Mesenchymal stem cell (in vitro differentiated cells and primary cell): Measurements from ENCODE around the gene VIPAS39.

Experiments used
- DNase-seq: peaks from one replicate; pipeline ENCODE4 v3.0.0-alpha.2; 2013
- H2AFZ ChIP-seq: one replicate; pipeline ENCODE4 v1.6.1; 2013; ENCODE audit warnings: low read depth, mild to moderate bottlenecking, control low read depth, inconsistent platforms, low read length, moderate library complexity
- H2AK5ac ChIP-seq: 2 replicates; pipeline ENCODE4 v1.6.1; 2013; ENCODE audit warnings: low read length, moderate library complexity, mild to moderate bottlenecking, inconsistent platforms; ENCODE audit not compliant: severe bottlenecking
- H2BK120ac ChIP-seq: one replicate; pipeline ENCODE4 v1.6.1; 2013; ENCODE audit warnings: low read depth, mild to moderate bottlenecking, inconsistent platforms, low read length, moderate library complexity
- H2BK12ac ChIP-seq, 2 experiments: one replicate each; pipeline ENCODE4 v1.6.1; 2013; ENCODE audit warnings: inconsistent platforms in 2 of 2, low read length in 2 of 2, mild to moderate bottlenecking in 2 of 2, moderate library complexity in 2 of 2, control low read depth in 1 of 2
- H2BK15ac ChIP-seq: one replicate; pipeline ENCODE4 v1.6.1; 2013; ENCODE audit warnings: mild to moderate bottlenecking, low read depth, inconsistent platforms; ENCODE audit not compliant: poor library complexity, severe bottlenecking
- H2BK5ac ChIP-seq: 2 replicates; pipeline ENCODE4 v1.6.1; 2013; ENCODE audit warnings: low read depth, mild to moderate bottlenecking, low read length, control low read depth, inconsistent platforms; ENCODE audit not compliant: poor library complexity, severe bottlenecking
- H3K14ac ChIP-seq, 2 experiments: one replicate each; pipeline ENCODE4 v1.6.1; 2013; ENCODE audit warnings: inconsistent platforms in 2 of 2, low read length in 2 of 2, control low read depth in 1 of 2, mild to moderate bottlenecking in 1 of 2, moderate library complexity in 1 of 2
- H3K18ac ChIP-seq, 2 experiments: one replicate each; pipeline ENCODE4 v1.6.1; 2013; ENCODE audit warnings: inconsistent platforms in 2 of 2, low read length in 2 of 2, control low read depth in 1 of 2, low read depth in 1 of 2, mild to moderate bottlenecking in 1 of 2
- H3K23ac ChIP-seq, 2 experiments: one replicate each; pipeline ENCODE4 v1.6.1; 2013; ENCODE audit warnings: inconsistent platforms in 2 of 2, low read length in 2 of 2, mild to moderate bottlenecking in 2 of 2, moderate library complexity in 2 of 2, control low read depth in 1 of 2
- H3K27ac ChIP-seq: 2 replicates; pipeline ENCODE4 v1.5.1; 2013; ENCODE audit warnings: mild to moderate bottlenecking, moderate library complexity, low read length, control low read depth, inconsistent platforms; ENCODE audit not compliant: poor library complexity, severe bottlenecking
- H3K27me3 ChIP-seq, 2 experiments: 2 replicates each; pipeline versions ENCODE4 v1.6.1 to v1.7.0; 2013; ENCODE audit warnings: low read length in 2 of 2, mild to moderate bottlenecking in 2 of 2, moderate library complexity in 2 of 2, control low read depth in 1 of 2, inconsistent platforms in 1 of 2; ENCODE audit not compliant: control insufficient read depth in 1 of 2, insufficient read depth in 1 of 2
- H3K36me3 ChIP-seq, 2 experiments: 2 replicates each; pipeline versions ENCODE4 v1.6.1 to v1.7.0; 2013; ENCODE audit warnings: low read length in 2 of 2, control low read depth in 1 of 2, inconsistent platforms in 1 of 2, low read depth in 1 of 2, mild to moderate bottlenecking in 1 of 2; ENCODE audit not compliant: insufficient read depth in 2 of 2, control insufficient read depth in 1 of 2
- H3K4ac ChIP-seq, 2 experiments: one replicate each; pipeline ENCODE4 v1.6.1; 2013; ENCODE audit warnings: inconsistent platforms in 2 of 2, low read length in 2 of 2, mild to moderate bottlenecking in 2 of 2, moderate library complexity in 2 of 2, control low read depth in 1 of 2, low read depth in 1 of 2
- H3K4me1 ChIP-seq: 2 replicates; pipeline ENCODE4 v1.6.1; 2013; ENCODE audit warnings: low read depth, low read length, control low read depth; ENCODE audit not compliant: control insufficient read depth, insufficient read depth
- H3K4me2 ChIP-seq: 2 replicates; pipeline ENCODE4 v1.6.1; 2013; ENCODE audit warnings: low read length, mild to moderate bottlenecking, inconsistent platforms; ENCODE audit not compliant: poor library complexity, severe bottlenecking
- H3K4me3 ChIP-seq, 2 experiments: 2 replicates each; pipeline versions ENCODE4 v1.5.1 to v1.7.0; 2013; ENCODE audit warnings: low read length in 2 of 2, mild to moderate bottlenecking in 2 of 2, control low read depth in 1 of 2, low read depth in 1 of 2; ENCODE audit not compliant: insufficient read depth in 1 of 2
- H3K79me1 ChIP-seq: replicated peaks from 2 replicates; pipeline ENCODE4 v1.6.1; 2013; ENCODE audit warnings: mild to moderate bottlenecking, control low read depth, low read length, inconsistent platforms; ENCODE audit not compliant: poor library complexity, severe bottlenecking
- H3K9ac ChIP-seq: 2 replicates; pipeline ENCODE4 v1.7.0; 2013; ENCODE audit warnings: mild to moderate bottlenecking, low read length, moderate library complexity
- H3K9me3 ChIP-seq: 2 replicates; pipeline ENCODE4 v1.7.0; 2013; ENCODE audit warnings: mild to moderate bottlenecking, low read length; ENCODE audit not compliant: control insufficient read depth
- H4K8ac ChIP-seq: one replicate; pipeline ENCODE4 v1.6.1; 2013; ENCODE audit warnings: inconsistent platforms, mild to moderate bottlenecking, low read length, moderate library complexity
- H4K91ac ChIP-seq: one replicate; pipeline ENCODE4 v1.6.1; 2013; ENCODE audit warnings: mild to moderate bottlenecking, low read length, inconsistent platforms
- WGBS: methylation state at CpG from one replicate; pipeline ENCODE4 v1.1.7; 2013; ENCODE audit warnings: mixed read lengths; 5-methylcytosine and 5-hydroxymethylcytosine counted together

Gene VIPAS39

DNA sequence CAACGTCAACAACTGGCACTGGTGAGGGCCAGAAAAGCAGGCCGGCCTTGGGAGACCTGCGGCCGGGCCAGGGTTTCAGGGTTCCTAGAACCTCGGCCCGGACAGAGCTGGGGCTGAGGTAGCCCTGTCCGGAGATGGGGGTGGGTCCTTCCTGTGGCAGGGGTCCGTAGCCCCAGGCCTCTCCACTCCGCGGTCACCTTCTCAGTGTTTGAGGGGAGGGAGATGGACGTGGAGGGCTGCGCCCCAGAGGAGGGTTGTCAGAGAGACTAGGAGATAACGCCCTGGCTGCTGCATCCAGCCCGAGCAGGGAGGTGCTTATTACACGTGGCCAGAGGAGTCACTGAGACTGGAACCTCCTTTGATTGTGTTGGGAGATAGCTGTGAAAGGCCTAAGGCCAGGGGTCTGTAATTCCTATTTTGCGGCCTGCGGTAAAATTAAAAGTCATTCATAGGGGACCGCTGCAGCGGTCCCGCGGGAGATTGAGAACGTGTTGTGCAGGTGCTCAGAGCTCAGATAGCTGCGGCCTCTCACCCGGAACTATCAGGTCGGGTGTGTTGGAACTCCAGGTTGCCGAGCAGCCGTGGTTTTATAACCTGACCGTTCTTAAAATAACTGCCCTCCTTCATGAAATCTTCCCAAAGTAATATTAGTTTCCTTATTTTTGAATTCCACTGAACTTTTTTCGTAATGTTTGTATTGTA, 999 bp upstream of the VIPAS39 start:
- Histone ChIP-seq H3K9me3 (no peaks in the 10 kb centered on the region), H3K9ac (peak overlapping the region; percentile 91), H3K18ac (peak overlapping the region; percentile 82 to 97), H3K36me3 (peaks cover 19 to 35% of the 10 kb centered on the region in 2 experiments), H3K23ac (peak overlapping the region in 1 of 2 experiments; percentile 91), H2AK5ac (no peak overlapping the region), H3K4me2 (peak overlapping the region; percentile 93), H4K8ac (peak overlapping the region; percentile 56), H3K79me1 (peaks cover 18% of the 10 kb centered on the region), H4K91ac (no peak overlapping the region), H3K27me3 (no peaks in the 10 kb centered on the region), H2AFZ (peak overlapping the region; percentile 87), H3K4me3 (peak overlapping the region; percentile 92 to 97), H3K14ac (peak overlapping the region in 1 of 2 experiments; percentile 94), H2BK12ac (no peak overlapping the region), H3K27ac (peak overlapping the region; percentile 98), H2BK5ac (peak overlapping the region; percentile 35), H3K4me1 (peaks cover 2% of the 10 kb centered on the region), H3K4ac (peak overlapping the region; percentile 20 to 86), H2BK120ac (peak overlapping the region; percentile 19), H2BK15ac (no peak overlapping the region)
- DNase-seq = peak; percentile 63
- WGBS = 2% methylated on average over 28 of the region's 29 CpGs

GRCh38 chr14:77457115-77457521, 283 bp downstream of the VIPAS39 start:
- H3K36me3 ChIP-seq = peaks cover 9 to 34% of the 10 kb centered on the region in 2 experiments
- H3K9me3 ChIP-seq = no peaks in the 10 kb centered on the region
- H3K27me3 ChIP-seq = no peaks in the 10 kb centered on the region
- H4K91ac ChIP-seq = no peak overlapping the region
- peak overlapping the region; percentile 12 for H2BK5ac ChIP-seq
- H3K9ac ChIP-seq = peak overlapping the region; percentile 91
- H2BK120ac ChIP-seq = no peak overlapping the region
- peak overlapping the region in 1 of 2 experiments; percentile 35 for H3K4ac ChIP-seq
- H3K4me2 ChIP-seq = peak overlapping the region; percentile 67
- H4K8ac ChIP-seq = peak overlapping the region; percentile 10
- WGBS = under 1% methylated on average over 11 of the region's 18 CpGs
- peak overlapping the region; percentile 73 for H2AFZ ChIP-seq
- peak overlapping the region in 1 of 2 experiments; percentile 86 for H3K18ac ChIP-seq
- peak overlapping the region; percentile 79 to 92 for H3K4me3 ChIP-seq
- H2BK15ac ChIP-seq = no peak overlapping the region
- H3K4me1 ChIP-seq = peaks cover 2% of the 10 kb centered on the region
- no peak overlapping the region for H3K23ac ChIP-seq
- no peak overlapping the region for H2BK12ac ChIP-seq
- H2AK5ac ChIP-seq = no peak overlapping the region
- peak overlapping the region; percentile 82 for H3K27ac ChIP-seq
- H3K79me1 ChIP-seq = peaks cover 15% of the 10 kb centered on the region
- H3K14ac ChIP-seq = peak overlapping the region in 1 of 2 experiments; percentile 66
- no peak for DNase-seq

DNA sequence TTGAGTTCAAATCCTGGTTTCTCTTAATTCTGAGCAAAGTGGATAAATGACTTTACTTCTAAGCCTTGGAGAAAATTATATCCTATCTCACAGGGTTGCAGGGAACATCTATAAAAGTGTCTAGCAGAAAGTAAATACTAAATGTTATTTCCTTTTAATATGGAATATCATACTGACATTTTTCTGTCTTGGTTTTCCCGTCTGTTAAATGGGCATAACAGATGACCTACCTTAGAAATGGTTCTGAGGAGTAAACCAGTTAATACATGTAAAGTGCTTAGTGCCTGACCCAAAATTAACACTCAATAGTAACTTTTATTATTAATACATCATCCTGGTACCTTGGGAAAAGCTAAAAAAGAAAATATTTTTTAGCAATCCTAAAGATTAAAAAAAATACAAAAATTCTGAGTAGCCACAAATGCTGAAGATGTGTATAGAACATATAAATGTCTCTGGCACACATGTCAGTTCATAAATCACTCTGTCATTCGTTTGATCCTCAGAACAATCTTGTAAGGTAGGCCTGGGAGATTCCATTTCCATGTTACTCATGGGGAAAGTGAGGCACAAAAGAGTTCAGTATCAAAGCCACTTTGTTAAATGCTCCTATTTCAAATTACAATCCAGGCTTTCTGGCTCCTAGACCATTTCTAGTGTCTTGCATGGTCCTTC, 1.3 kb downstream of the VIPAS39 start:
- Histone ChIP-seq H2BK5ac (no peak overlapping the region), H3K18ac (no peak overlapping the region), H2BK120ac (no peak overlapping the region), H2AK5ac (no peak overlapping the region), H3K14ac (no peak overlapping the region), H3K79me1 (peaks cover 16% of the 10 kb centered on the region), H3K27ac (no peak overlapping the region), H3K23ac (no peak overlapping the region), H3K4me2 (no peak overlapping the region), H2BK15ac (no peak overlapping the region), H2BK12ac (no peak overlapping the region), H3K9me3 (no peaks in the 10 kb centered on the region), H3K27me3 (no peaks in the 10 kb centered on the region), H4K91ac (no peak overlapping the region), H4K8ac (no peak overlapping the region), H3K4ac (no peak overlapping the region), H3K36me3 (peaks cover 7 to 34% of the 10 kb centered on the region in 2 experiments), H3K9ac (peak overlapping the region; percentile 91), H3K4me1 (peaks cover 2% of the 10 kb centered on the region), H2AFZ (no peak overlapping the region), H3K4me3 (peak overlapping the region in 1 of 2 experiments; percentile 92)
- DNase-seq = no peak
- 82% methylated on average over 1 of the region's 2 CpGs for WGBS

GRCh38 chr14:77442196-77442595, 15.2 kb downstream of the VIPAS39 start:
- H4K8ac ChIP-seq = no peak overlapping the region
- H3K4me1 ChIP-seq = no peaks in the 10 kb centered on the region
- no peak overlapping the region for H2BK12ac ChIP-seq
- peaks cover 21 to 89% of the 10 kb centered on the region in 2 experiments for H3K36me3 ChIP-seq
- no peak overlapping the region for H2BK15ac ChIP-seq
- no peak overlapping the region for H3K4ac ChIP-seq
- no peaks in the 10 kb centered on the region for H3K79me1 ChIP-seq
- H3K14ac ChIP-seq = no peak overlapping the region
- H3K9ac ChIP-seq = no peak overlapping the region
- H4K91ac ChIP-seq = no peak overlapping the region
- WGBS = 93% methylated on average over 1 of the region's 2 CpGs
- no peak overlapping the region for H3K18ac ChIP-seq
- no peaks in the 10 kb centered on the region for H3K9me3 ChIP-seq
- H2AK5ac ChIP-seq = no peak overlapping the region
- H3K27me3 ChIP-seq = no peaks in the 10 kb centered on the region
- H3K27ac ChIP-seq = no peak overlapping the region
- no peak overlapping the region for H3K23ac ChIP-seq
- no peak overlapping the region for H3K4me2 ChIP-seq
- no peak overlapping the region for H2BK120ac ChIP-seq
- no peak overlapping the region for H3K4me3 ChIP-seq
- H2BK5ac ChIP-seq = no peak overlapping the region
- no peak for DNase-seq
- no peak overlapping the region for H2AFZ ChIP-seq
